ENCODE measurements around the gene DDX42. TPM values are rescaled to one million over a fixed set of nuclear protein-coding genes. Genes with fewer than 3 reads are reported as not detected.

The DDX42 gene
- total RNA-seq, 1 experiment from 2014 or later = 128 TPM

DNA sequence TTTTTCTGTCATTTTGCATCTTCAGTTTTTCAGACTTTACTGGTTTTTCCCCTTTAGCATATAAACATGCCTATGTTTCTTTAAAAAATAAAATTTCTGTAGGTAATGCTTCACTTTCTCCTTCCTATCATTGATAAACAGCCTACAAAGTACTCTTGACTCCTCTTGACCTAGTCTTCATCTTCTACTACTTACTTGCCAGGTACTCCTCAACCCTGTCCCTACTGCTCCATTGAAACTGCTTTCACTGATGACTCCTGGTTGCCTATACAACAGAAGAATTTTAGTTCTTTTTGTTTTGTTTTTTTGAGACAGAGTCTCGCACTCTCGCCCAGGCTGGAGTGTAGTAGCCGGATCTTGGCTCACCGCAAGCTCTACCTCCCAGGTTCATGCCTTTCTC is 7.0 kb downstream of the DDX42 start:
- ChIA-PET CTCF (interaction anchor here (0.5 kb wide), 1 partner anchor 867 kb away, joined by 5 read pairs; no protein-coding TSS in a partner anchor), POLR2A (no interaction called here)
- H3K27ac Mint-ChIP-seq = peak overlapping the region; percentile 90
- TF ChIP-seq, protein P1, sequence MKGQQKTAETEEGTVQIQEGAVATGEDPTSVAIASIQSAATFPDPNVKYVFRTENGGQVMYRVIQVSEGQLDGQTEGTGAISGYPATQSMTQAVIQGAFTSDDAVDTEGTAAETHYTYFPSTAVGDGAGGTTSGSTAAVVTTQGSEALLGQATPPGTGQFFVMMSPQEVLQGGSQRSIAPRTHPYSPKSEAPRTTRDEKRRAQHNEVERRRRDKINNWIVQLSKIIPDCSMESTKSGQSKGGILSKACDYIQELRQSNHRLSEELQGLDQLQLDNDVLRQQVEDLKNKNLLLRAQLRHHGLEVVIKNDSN (CRISPR knock-in tag; IDR thresholded peaks at IDR 0.05) = no peak
- TF ChIP-seq CREM (CRISPR knock-in tag; IDR thresholded peaks at IDR 0.05) (no peak), ZNF396 (CRISPR knock-in tag; IDR thresholded peaks at IDR 0.05; ENCODE audit: borderline replicate concordance) (no peak), IRF2 (CRISPR knock-in tag; IDR thresholded peaks at IDR 0.05; ENCODE audit: borderline replicate concordance, low read depth) (no peak), TEAD4 (CRISPR knock-in tag; IDR thresholded peaks at IDR 0.05) (no peak), TEAD1 (CRISPR knock-in tag; IDR thresholded peaks at IDR 0.05) (no peak), ESRRA (CRISPR knock-in tag; IDR thresholded peaks at IDR 0.05; ENCODE audit: borderline replicate concordance) (no peak)
- TF ChIP-seq, protein P2, sequence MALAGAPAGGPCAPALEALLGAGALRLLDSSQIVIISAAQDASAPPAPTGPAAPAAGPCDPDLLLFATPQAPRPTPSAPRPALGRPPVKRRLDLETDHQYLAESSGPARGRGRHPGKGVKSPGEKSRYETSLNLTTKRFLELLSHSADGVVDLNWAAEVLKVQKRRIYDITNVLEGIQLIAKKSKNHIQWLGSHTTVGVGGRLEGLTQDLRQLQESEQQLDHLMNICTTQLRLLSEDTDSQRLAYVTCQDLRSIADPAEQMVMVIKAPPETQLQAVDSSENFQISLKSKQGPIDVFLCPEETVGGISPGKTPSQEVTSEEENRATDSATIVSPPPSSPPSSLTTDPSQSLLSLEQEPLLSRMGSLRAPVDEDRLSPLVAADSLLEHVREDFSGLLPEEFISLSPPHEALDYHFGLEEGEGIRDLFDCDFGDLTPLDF (CRISPR knock-in tag; IDR thresholded peaks at IDR 0.05) = no peak
- ATAC-seq = no peak
- H3K9me3 Mint-ChIP-seq = no peaks in the 10 kb centered on the region
- H3K4me3 Mint-ChIP-seq = no peak overlapping the region
- H3K27me3 Mint-ChIP-seq (ENCODE audit: low read depth) = no peaks in the 10 kb centered on the region
- peaks cover 25% of the 10 kb centered on the region for H3K36me3 Mint-ChIP-seq
- DNase-seq (ENCODE audit: low spot score) = no peak
- H3K4me1 Mint-ChIP-seq = peaks cover 11% of the 10 kb centered on the region

DNA sequence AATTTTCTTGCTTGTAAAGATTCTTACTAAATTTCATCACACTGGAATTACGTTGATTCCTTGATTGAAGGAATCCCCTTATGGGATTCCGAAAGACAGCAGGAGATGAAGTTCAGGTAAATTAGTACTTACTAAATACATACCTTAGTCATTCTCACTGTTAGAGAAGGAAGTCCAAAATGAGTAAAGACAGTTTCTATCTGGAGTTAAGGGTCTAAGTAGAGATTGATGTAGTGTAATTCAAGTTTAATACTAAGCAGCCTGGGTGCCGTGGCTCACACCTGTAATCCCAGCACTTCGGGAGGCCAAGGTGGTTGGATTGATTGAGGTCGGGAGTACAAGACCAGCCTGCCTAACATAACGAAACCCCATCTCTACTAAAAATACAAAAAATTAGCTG is 9.6 kb downstream of the DDX42 start:
- TF ChIP-seq ZNF396 (CRISPR knock-in tag; IDR thresholded peaks at IDR 0.05; ENCODE audit: borderline replicate concordance) (no peak), STAT6 (CRISPR knock-in tag; conservative IDR thresholded peaks at IDR 0.05; ENCODE audit: low read depth) (no peak), GTF2I (CRISPR knock-in tag; conservative IDR thresholded peaks at IDR 0.05) (no peak)
- Mint-ChIP-seq H3K36me3 (peaks cover 25% of the 10 kb centered on the region), H3K4me3 (no peak overlapping the region), H3K9me3 (no peaks in the 10 kb centered on the region), H3K4me1 (peaks cover 6% of the 10 kb centered on the region; the same call in 1 of the 2 replicates), H3K27ac (peak overlapping the region; percentile 43), H3K27me3 (ENCODE audit: low read depth) (no peaks in the 10 kb centered on the region)
- DNase-seq (ENCODE audit: low spot score) = no peak
- ChIA-PET CTCF (no interaction called here), POLR2A (interaction anchor here (1.2 kb wide), 1 partner anchor 10 kb away, joined by 3 read pairs; the partner anchor contains the start of genes CCDC47 and DDX42)
- ATAC-seq = no peak

GRCh38 chr17:63785556-63785955 is 11.6 kb downstream of the DDX42 start:
- TF ChIP-seq ZNF232 (CRISPR knock-in tag; IDR thresholded peaks at IDR 0.05) = no peak
- no peak for TF ChIP-seq NFYB (CRISPR knock-in tag; conservative IDR thresholded peaks at IDR 0.05; ENCODE audit: low read depth)
- TF ChIP-seq IRF1 (CRISPR knock-in tag; IDR thresholded peaks at IDR 0.05) = no peak
- CTCF ChIA-PET = no interaction called here
- Mint-ChIP-seq H3K4me3 (no peak overlapping the region), H3K36me3 (peaks cover 23% of the 10 kb centered on the region), H3K4me1 (no peaks in the 10 kb centered on the region), H3K9me3 (no peaks in the 10 kb centered on the region), H3K27me3 (ENCODE audit: low read depth) (no peaks in the 10 kb centered on the region), H3K27ac (no peak overlapping the region)
- DNase-seq (ENCODE audit: low spot score) (no peak), ATAC-seq (no peak)
- POLR2A ChIA-PET = no interaction called here

GRCh38 chr17:63786117-63786516 is 12.1 kb downstream of the DDX42 start:
- Mint-ChIP-seq H3K27ac (no peak overlapping the region), H3K36me3 (peaks cover 23% of the 10 kb centered on the region), H3K27me3 (ENCODE audit: low read depth) (no peaks in the 10 kb centered on the region), H3K9me3 (no peaks in the 10 kb centered on the region), H3K4me1 (no peaks in the 10 kb centered on the region), H3K4me3 (no peak overlapping the region)
- ATAC-seq (no peak), DNase-seq (ENCODE audit: low spot score) (no peak)
- TF ChIP-seq ZNF396 (CRISPR knock-in tag; IDR thresholded peaks at IDR 0.05; ENCODE audit: borderline replicate concordance) = no peak
- CTCF ChIA-PET = no interaction called here
- POLR2A ChIA-PET = no interaction called here

Measured in WTC11 (cell line).